AG08396 (cell line): ENCODE data around the gene MEP1B.
"Not testable (repeated sequence)": the region's sequence is repeated elsewhere in the genome, so short reads cannot be mapped to it uniquely, and the experiment has no call there.

Experiments
- DNase-seq: peaks from one replicate; pipeline ENCODE4 v3.0.0; 2012; ENCODE audit warnings: low spot score, mixed read lengths

MEP1B gene

DNA sequence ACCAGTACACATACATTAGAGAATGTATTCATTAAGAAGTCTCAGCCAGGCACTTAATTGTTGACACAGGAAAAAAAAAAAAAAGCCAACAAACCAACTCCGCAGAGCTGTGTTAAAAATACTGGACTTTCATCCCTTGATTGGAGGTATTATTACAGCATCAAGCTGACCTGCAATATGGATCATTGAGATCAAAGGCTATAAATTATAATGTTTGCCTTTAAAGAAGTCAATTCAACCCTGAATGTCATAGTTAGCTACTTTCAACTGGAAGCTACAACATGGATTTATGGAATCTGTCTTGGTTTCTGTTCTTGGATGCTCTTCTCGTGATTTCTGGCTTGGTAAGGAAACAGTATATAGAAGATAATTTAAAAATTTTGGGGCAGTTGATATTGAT, at the start of gene MEP1B:
Gene MEP1B, plus strand, starts transcription at position 250 of the 400 bp plus-strand sequence. Its CDS starts 32 bp downstream, at position 282.
- no peak for DNase-seq

DNA sequence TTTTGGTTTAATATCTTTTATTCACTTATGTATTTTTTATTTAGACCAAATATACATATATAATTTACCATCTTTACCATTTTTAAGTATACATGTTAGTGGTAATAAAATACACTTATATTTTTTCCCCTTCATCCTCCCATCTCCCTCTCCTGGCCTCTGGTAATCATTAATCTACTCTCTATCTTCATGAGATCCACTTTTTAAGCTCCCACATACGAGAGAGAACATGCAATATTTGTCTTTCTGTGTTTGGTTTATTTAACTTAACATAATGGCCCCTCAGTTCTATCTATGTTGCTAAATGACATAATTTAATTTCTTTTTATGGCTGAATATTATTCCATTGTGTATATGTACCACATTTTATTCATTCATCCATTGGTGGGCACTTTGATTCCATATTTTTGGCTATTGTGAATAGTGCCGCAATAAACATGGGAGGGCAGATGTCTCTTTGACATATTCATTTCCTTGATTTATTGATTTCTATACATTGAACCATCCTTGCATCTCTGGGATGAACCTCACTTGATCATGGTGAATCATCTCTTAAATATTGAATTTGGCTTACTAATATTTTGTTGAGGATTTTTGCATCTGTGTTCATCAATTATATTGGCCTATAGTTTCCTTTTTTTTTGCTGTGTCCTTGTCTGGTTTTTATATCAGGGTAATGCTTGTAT, 41.5 kb upstream of the MEP1B start:
- DNase-seq = no peak

- no peak for DNase-seq
Observed at GRCh38 chr18:32152705-32153448, 37.0 kb upstream of the MEP1B start.

GRCh38 chr18:32156855-32157254, 33.0 kb upstream of the MEP1B start:
- DNase-seq = no peak

GRCh38 chr18:32157580-32157979, 32.3 kb upstream of the MEP1B start:
- DNase-seq = no peak

DNA sequence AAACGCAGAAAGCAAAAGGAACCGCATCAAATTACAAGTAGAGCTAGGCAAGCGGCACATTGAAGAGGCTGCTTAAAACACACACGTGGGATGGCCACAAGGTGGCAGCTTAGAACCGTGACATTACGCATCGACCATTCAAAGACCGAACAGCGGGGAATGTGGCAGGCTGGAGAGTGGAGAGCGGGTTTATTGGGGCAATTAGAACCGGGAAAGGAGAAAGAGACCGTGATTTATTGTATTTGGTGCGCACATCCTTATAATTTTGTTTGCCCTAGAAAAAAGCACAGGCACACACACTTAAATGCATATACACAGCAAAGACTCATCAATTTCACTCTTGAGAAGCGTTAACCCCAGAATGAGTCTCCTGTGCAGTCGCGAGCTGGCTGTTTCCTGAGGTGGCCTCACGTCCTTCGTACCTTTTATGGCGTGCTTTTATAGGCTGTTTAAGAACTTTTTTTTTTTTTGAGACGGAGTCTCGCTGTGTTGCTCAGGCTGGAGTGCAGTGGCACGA, 31.7 kb upstream of the MEP1B start:
- DNase-seq = peak; percentile 81

DNA sequence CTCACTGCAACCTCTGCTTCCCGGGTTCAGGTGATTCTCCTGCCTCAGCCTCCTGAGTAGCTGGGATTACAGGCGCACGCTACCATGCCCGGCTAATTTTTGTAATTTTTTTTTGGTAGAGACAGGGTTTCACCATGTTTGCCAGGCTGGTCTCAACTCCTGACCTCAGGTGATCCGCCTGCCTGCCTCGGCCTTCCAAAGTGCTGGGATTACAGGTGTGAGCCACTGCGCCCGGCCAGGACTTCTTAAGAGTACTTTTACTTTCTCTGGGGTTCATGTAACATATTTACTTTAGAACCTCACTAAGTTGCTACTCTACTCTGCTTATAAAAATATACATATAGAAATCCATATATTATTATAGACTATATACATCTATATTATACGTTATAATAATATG, 31.2 kb upstream of the MEP1B start:
- DNase-seq = not testable (repeated sequence)

GRCh38 chr18:32160547-32160946, 29.3 kb upstream of the MEP1B start:
- DNase-seq = no peak

GRCh38 chr18:32167980-32168730, 21.7 kb upstream of the MEP1B start:
- DNase-seq = no peak

GRCh38 chr18:32173654-32174053, 16.2 kb upstream of the MEP1B start:
- DNase-seq = no peak

DNA sequence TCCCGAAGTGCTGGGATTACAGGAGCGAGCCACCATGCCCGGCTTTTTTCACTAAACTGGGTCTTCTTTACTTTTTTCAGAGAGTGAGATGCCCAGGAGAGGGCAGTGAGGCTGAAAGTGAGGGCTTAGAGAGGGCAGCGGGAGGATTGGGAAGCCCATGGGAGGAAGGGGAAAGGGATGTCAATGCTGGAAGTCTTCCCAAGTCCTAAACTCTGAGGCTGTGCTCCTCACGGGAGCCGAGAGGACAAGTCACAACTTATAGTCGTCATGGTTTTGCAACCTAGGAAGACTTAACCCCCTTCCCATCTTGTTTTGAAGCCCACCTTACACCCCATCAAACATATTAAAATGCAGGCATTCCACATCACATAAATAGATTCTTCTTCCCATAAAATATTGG, 15.1 kb upstream of the MEP1B start:
- DNase-seq = no peak

- DNase-seq = no peak
Observed at GRCh38 chr18:32175265-32175664, 14.6 kb upstream of the MEP1B start.

DNA sequence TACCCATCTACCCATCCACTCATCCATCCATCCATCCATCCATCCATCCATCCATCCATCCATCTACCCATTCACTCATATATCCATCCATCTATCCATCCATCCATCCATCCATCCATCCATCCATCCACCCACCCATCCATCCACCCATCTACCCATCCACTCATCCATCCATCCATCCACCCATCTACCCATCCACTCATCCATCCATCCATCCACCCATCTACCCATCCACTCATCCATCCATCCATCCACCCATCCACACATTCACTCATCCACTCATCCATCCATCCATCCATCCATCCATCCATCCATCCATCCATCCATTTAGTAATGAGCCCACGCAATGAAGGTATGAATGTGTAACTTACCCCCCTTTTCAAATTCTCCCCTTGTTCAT, 13.1 kb upstream of the MEP1B start:
- not testable (repeated sequence) for DNase-seq

GRCh38 chr18:32177530-32177929, 12.3 kb upstream of the MEP1B start:
- no peak for DNase-seq

DNA sequence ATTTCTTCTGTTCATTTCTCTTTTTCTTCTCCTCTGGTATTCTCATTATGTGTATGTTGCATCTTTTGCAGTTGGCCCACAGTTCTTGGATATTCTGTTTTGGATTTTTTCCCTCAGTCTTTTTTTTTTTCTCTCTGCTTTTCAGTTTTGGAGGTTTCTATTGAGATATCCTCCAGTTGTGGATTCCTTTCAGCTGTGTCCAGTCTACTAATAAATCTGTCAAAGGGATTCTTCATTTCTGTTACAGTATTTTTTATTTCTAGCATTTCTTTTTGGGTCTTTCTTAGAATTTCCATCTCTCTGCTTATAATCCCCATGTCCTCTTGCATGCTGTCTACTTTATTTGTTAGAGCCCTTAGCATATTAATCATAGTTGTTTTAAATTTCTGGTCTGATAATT, 6.3 kb upstream of the MEP1B start:
- DNase-seq = no peak

DNA sequence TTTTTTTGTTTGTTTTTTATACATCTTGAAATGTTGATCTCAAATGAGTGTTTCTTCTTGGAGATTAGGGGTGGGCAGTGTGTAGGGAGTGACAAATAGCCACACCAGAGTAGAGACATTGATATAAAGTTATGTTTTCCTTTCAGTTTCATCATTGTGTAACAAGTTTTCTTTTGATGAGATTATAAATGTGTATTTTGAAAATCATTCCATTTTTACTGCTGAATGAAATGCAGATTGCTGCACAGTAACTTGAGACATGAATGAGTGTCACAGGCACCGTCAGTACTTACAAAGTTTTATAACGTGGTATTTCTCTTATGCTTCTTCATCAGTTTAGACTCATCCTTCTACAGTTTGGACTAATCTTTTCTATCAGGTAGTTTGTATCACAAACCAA, 370 bp downstream of the MEP1B start:
- no peak for DNase-seq

DNA sequence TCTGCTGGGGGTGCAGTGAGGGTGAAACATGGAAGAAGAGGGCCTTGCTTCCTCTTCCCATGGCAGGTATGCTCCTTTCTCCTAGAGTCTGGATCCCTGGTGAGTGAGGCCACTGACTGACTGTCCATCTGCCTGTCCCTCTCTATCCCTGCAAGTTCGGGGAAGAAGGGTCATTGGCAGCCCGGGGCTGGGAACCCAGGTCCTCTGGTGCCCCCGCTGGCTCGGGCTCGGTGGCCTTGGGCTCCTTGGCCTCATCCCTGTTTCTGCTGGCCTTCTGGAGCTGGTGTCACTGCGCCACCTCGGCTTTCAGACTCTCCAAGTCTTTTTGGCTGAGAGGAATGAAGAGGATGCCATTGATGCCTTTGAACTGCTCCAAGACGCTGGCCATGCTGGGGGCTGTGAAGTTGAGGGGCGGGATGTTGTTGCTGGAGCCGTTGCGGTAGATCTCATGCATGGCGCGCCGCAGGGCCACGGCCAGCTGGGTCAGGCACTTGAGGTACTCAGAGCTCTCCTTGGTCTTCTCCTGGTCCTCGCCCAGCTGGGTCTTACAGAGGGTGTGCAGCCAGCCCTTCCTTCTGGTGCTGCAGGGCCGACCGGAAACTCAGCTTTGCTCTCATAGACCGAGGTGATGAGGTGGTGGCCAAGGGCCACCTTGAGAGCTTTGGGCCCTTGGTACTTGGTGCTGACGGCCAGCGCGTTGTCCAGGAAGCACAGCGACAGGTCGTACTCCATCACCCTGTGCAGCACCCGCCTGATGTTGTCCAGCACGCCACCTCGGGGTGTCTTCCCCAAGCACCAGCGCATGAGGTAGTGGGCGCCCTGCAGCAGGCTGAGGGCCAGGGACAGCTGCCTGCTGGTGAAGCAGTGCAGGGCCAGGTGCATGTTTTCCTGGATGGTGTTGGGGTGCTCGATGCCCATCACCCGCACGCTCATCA, 6.3 kb downstream of the MEP1B start:
- DNase-seq = no peak

GRCh38 chr18:32200766-32201165, 10.9 kb downstream of the MEP1B start:
- DNase-seq = no peak

- DNase-seq = no peak
Observed at GRCh38 chr18:32201948-32202672, 12.3 kb downstream of the MEP1B start.

DNA sequence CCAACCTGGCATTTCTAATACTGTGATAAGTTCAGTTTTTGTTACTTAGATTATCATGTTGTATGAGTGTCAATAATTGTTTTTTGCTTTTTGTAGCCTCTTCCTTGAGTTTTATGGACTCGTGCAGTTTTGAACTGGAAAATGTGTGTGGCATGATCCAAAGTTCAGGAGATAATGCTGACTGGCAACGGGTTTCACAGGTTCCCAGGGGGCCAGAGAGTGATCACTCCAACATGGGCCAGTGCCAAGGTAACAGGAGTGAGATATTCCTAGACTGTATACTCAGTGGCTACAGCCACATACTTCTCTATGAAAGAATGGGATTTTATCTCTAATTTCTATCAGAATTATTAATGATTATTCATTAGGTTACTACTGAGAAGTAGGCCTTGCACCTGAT, 18.2 kb downstream of the MEP1B start:
- DNase-seq = no peak

DNA sequence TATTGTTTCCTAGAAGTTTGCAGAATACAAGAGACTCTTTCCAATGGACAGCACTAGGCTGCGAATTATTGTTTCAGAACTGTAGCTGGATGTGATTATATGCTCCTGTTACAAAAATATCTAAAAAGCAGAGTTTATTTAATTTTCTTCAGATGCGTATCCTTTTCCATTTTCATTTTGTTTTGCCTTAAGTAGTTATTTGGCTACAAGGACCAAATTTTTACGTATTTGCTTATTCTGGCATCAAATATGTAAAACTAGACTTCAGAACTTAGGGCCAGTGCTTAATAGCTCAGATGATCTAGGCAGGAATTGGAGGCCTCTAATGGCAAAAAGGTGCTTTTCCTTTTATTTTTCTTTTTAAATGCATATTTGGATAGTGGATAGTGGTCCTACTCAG, 18.7 kb downstream of the MEP1B start:
- no peak for DNase-seq
